Measurements from ENCODE around the gene PRR20A.
"Not testable (repeated sequence)": the region's sequence is repeated elsewhere in the genome, so short reads cannot be mapped to it uniquely, and the experiment has no call there.

Gene PRR20A

GRCh38 chr13:57166897-57167296 lies 26.2 kb downstream of the PRR20A start, which contains the start of gene PRR20E:
TSS of gene PRR20E (plus strand) at chr13:57167197. CDS start at chr13:57167584, 387 bp downstream.
- H3K9ac ChIP-seq (ENCODE audit: low read length); H3K27ac ChIP-seq (ENCODE audit: low read depth, low read length); H3K4me1 ChIP-seq (ENCODE audit: insufficient read depth, low read length); H3K36me3 ChIP-seq (ENCODE audit: insufficient read depth, low read length); H3K4me3 ChIP-seq (ENCODE audit: low read depth in 1 of 2, low read length in 2 of 2); H3K27me3 ChIP-seq (ENCODE audit: control insufficient read depth in 1 of 2, insufficient read depth in 2 of 2, low read length in 2 of 2); H3K9me3 ChIP-seq (ENCODE audit: low read length): not testable (repeated sequence)

GRCh38 chr13:57191667-57192066 lies 50.9 kb downstream of the PRR20A start:
- Histone ChIP-seq H3K9me3 (ENCODE audit: low read length) (no peaks in the 10 kb centered on the region), H3K27me3 (ENCODE audit: control insufficient read depth in 1 of 2, insufficient read depth in 2 of 2, low read length in 2 of 2) (no peaks in the 10 kb centered on the region), H3K9ac (ENCODE audit: low read length) (no peak overlapping the region), H3K36me3 (ENCODE audit: insufficient read depth, low read length) (no peaks in the 10 kb centered on the region), H3K4me1 (ENCODE audit: insufficient read depth, low read length) (no peaks in the 10 kb centered on the region), H3K27ac (ENCODE audit: low read depth, low read length) (no peak overlapping the region), H3K4me3 (ENCODE audit: low read depth in 1 of 2, low read length in 2 of 2) (no peak overlapping the region)
